ENCODE results near the gene PLEKHJ1. TPM values are rescaled to one million over a fixed set of nuclear protein-coding genes. Genes with fewer than 3 reads are reported as not detected.

Gene PLEKHJ1
- total and polyA plus RNA-seq, 4 donors, result 22.2 to 44.5 (median 37.0) TPM

- TF ChIP-seq REST (IDR thresholded peaks at IDR 0.05) (no peak), YY1 (IDR thresholded peaks at IDR 0.05) (no peak), FOXA2 (IDR thresholded peaks at IDR 0.05) (no peak), MAX (IDR thresholded peaks at IDR 0.05) (no peak), GABPA (IDR thresholded peaks at IDR 0.05 in 1 of 2, conservative IDR thresholded peaks at IDR 0.05 in 1 of 2) (no peak)
Observed at GRCh38 chr19:2278459-2279158, 42.5 kb upstream of the PLEKHJ1 start (continued).

GRCh38 chr19:2277138-2277537, 41.0 kb upstream of the PLEKHJ1 start:
- no peaks in the 10 kb centered on the region for H3K9me3 ChIP-seq (ENCODE audit: control insufficient read depth in 4 of 4, low read length in 3 of 4)
- H3K4me1 ChIP-seq (ENCODE audit: control insufficient read depth in 4 of 4, insufficient read depth in 4 of 4, low read length in 3 of 4), result peaks cover 5 to 28% (median 21%) of the 10 kb centered on the region in 4 donors
- H3K36me3 ChIP-seq (ENCODE audit: control insufficient read depth in 4 of 4, insufficient read depth in 3 of 4, low read depth in 1 of 4, low read length in 3 of 4), result peaks cover 2 to 9% (median 5%) of the 10 kb centered on the region in 4 donors
- TF ChIP-seq RAD21 (IDR thresholded peaks at IDR 0.05), result no peak
- 88% methylated on average over 9 of the region's 9 CpGs for WGBS
- no peak for DNase-seq (ENCODE audit: low spot score)
- H3K27ac ChIP-seq (ENCODE audit: low read depth in 1 of 2, low read length in 2 of 2), result no peak overlapping the region
- no peak overlapping the region for H3K9ac ChIP-seq (ENCODE audit: low read depth in 1 of 2, low read length in 2 of 2)
- no peaks in the 10 kb centered on the region for H3K27me3 ChIP-seq (ENCODE audit: control insufficient read depth in 4 of 4, insufficient read depth in 4 of 4, low read length in 3 of 4)
- H3K4me3 ChIP-seq (ENCODE audit: low read depth in 1 of 3, low read length in 3 of 3), result no peak overlapping the region

- DNase-seq (ENCODE audit: low spot score), result no peak
- Histone ChIP-seq H3K9me3 (ENCODE audit: control insufficient read depth in 4 of 4, low read length in 3 of 4) (no peaks in the 10 kb centered on the region), H3K36me3 (ENCODE audit: control insufficient read depth in 4 of 4, insufficient read depth in 3 of 4, low read depth in 1 of 4, low read length in 3 of 4) (peaks cover 4 to 9% (median 8%) of the 10 kb centered on the region in 4 donors), H3K27me3 (ENCODE audit: control insufficient read depth in 4 of 4, insufficient read depth in 4 of 4, low read length in 3 of 4) (no peaks in the 10 kb centered on the region), H3K27ac (ENCODE audit: low read depth in 1 of 2, low read length in 2 of 2) (no peak overlapping the region), H3K4me1 (ENCODE audit: control insufficient read depth in 4 of 4, insufficient read depth in 4 of 4, low read length in 3 of 4) (peaks cover 10 to 34% (median 27%) of the 10 kb centered on the region in 4 donors), H3K9ac (ENCODE audit: low read depth in 1 of 2, low read length in 2 of 2) (no peak overlapping the region), H3K4me3 (ENCODE audit: low read depth in 1 of 3, low read length in 3 of 3) (no peak overlapping the region)
- TF ChIP-seq FOXA1 (IDR thresholded peaks at IDR 0.05) (no peak), SP1 (IDR thresholded peaks at IDR 0.05) (no peak), MAX (IDR thresholded peaks at IDR 0.05) (no peak)
- 93% methylated on average over 28 of the region's 28 CpGs for WGBS
Observed at GRCh38 chr19:2276429-2276986, 40.4 kb upstream of the PLEKHJ1 start.

GRCh38 chr19:2275588-2276428, 39.7 kb upstream of the PLEKHJ1 start:
- Histone ChIP-seq H3K4me3 (ENCODE audit: low read depth in 1 of 3, low read length in 3 of 3) (no peak overlapping the region), H3K9ac (ENCODE audit: low read depth in 1 of 2, low read length in 2 of 2) (no peak overlapping the region), H3K36me3 (ENCODE audit: control insufficient read depth in 4 of 4, insufficient read depth in 3 of 4, low read depth in 1 of 4, low read length in 3 of 4) (peaks cover 4 to 9% (median 8%) of the 10 kb centered on the region in 4 donors), H3K4me1 (ENCODE audit: control insufficient read depth in 4 of 4, insufficient read depth in 4 of 4, low read length in 3 of 4) (peaks cover 10 to 38% (median 32%) of the 10 kb centered on the region in 4 donors), H3K27ac (ENCODE audit: low read depth in 1 of 2, low read length in 2 of 2) (no peak overlapping the region), H3K27me3 (ENCODE audit: control insufficient read depth in 4 of 4, insufficient read depth in 4 of 4, low read length in 3 of 4) (no peaks in the 10 kb centered on the region), H3K9me3 (ENCODE audit: control insufficient read depth in 4 of 4, low read length in 3 of 4) (no peaks in the 10 kb centered on the region)
- no peak for DNase-seq (ENCODE audit: low spot score)
- 81% methylated on average over 74 of the region's 74 CpGs for WGBS
- TF ChIP-seq SP1 (IDR thresholded peaks at IDR 0.05) (no peak), HNF4A (conservative IDR thresholded peaks at IDR 0.05) (no peak), GABPA (IDR thresholded peaks at IDR 0.05 in 1 of 2, conservative IDR thresholded peaks at IDR 0.05 in 1 of 2) (no peak), CTCF (IDR thresholded peaks at IDR 0.05; ENCODE audit: low read depth, low read length, missing input control) (no peak), YY1 (IDR thresholded peaks at IDR 0.05) (no peak), TAF1 (conservative IDR thresholded peaks at IDR 0.05) (no peak), NR2F2 (IDR thresholded peaks at IDR 0.05) (no peak), RAD21 (IDR thresholded peaks at IDR 0.05) (no peak), HNF4G (IDR thresholded peaks at IDR 0.05) (no peak), ZBTB33 (IDR thresholded peaks at IDR 0.05) (no peak), JUND (IDR thresholded peaks at IDR 0.05) (no peak)
